GM12891 (cell line): ENCODE measurements around the gene GAK.

ENCODE experiments used
- POLR2AphosphoS5 ChIP-seq: IDR thresholded peaks from 2 replicates; pipeline ENCODE4 v1.6.1; 2011; ENCODE audit warnings: low read depth, low read length, control low read depth
- SPI1 ChIP-seq: IDR thresholded peaks from 2 replicates; pipeline ENCODE4 v1.6.1; 2011; ENCODE audit warnings: low read depth, low read length, control low read depth
- TAF1 ChIP-seq: IDR thresholded peaks from 2 replicates; pipeline ENCODE4 v1.6.1; 2011; ENCODE audit warnings: low read depth, low read length, control low read depth

- TF ChIP-seq SPI1 (no peak), POLR2AphosphoS5 (no peak), TAF1 (no peak)
Measured at GRCh38 chr4:881709-882108, 50.4 kb downstream of the GAK start.
